HG02642 (cell line): ENCODE measurements around the gene AFF3.

Experiments used
- ATAC-seq: cut with Tn5 transposase; IDR thresholded peaks from one replicate; pipeline ENCODE4 v1.9.1; 2021; ENCODE audit warnings: mild to moderate bottlenecking; ENCODE audit not compliant: unreplicated experiment, poor library complexity

AFF3 gene

GRCh38 chr2:99851089-99851488 is 291.3 kb downstream of the AFF3 start:
- no peak for ATAC-seq

DNA sequence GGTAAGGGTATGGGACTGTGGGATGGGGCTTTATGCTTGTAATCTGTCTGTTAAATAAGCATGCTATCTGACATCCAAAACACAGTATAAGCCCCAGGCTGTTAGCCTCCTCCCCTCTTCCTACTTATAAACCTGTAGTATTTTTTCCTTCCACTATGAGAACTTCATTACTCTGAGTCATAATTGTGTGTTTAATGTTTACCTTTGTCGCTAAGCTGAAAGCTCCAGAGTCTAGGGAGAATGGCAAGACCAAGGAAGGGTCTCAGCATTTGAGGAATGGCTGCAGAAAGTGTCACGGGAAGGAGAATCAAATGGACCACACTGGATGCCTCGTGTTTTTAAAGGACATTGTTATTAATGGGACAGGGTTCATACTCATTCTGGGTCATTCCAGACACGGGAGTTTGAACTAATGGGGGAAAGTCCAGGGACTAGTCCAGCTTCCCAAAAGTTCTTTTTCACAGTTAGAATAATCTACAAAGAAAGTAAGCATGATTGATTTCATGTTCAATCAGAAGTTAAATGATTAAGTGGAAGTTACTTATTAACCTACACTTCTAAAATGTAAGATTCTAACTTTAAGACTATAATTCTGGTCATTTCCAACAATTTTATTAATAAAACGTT is 292.2 kb downstream of the AFF3 start:
- ATAC-seq = no peak

- no peak for ATAC-seq
Observed at GRCh38 chr2:99846462-99847107, 295.8 kb downstream of the AFF3 start.

DNA sequence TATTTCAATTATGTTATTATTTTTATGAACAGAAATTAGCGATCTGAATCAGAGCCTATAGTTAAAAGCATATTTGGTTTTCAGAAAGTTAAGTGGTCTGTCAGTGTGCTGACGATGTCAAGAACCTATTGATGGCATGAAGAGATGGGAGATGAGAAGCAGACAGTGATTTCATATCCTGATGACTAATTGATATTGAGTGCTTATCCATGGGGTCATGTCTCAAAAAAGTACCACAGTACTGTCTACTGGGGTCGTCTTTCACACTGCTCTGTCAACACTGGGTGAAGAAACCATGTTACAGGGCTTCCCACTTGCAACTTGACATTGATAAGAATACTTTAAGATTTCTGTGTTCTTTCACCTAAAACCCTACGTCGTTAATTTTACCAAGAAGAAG is 297.1 kb downstream of the AFF3 start:
- ATAC-seq = no peak

DNA sequence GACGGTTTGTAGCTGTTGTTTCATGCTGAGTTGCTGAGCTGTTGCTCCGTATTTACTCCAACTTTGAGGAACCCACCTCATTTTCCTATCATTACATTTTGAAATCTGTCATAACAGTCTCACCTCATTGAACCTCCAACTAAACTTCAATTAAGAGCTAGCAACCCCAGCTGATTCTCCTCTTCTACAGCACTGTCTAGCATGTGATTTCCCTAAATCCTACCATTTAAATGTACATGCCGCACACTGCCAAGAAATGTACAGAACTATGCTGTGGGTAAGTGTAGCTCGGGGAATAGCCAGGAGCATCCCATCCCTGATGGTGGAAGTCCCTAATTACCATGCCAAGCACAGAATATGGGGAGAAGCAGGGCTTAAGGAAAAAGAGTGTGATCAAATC is 299.9 kb downstream of the AFF3 start:
- ATAC-seq = no peak

DNA sequence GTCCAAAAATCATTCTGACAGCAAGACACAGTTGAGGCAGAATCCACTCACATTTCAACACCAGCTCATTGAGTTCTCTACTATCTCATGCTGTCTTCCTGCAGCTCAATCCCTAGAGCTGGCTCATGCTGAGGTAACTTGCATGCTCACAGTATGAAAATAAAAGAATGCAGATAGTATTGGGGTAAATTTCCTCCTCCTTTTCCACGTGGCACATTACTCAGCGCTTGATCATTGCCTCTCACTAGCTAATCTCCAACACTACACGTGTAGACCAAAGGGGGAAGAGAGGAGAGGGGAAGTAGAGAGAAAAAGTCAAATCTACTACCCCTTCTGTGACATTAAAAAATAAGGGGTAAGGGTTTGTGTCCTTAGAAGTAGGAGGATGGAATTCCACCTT is 300.6 kb downstream of the AFF3 start:
- ATAC-seq = no peak

DNA sequence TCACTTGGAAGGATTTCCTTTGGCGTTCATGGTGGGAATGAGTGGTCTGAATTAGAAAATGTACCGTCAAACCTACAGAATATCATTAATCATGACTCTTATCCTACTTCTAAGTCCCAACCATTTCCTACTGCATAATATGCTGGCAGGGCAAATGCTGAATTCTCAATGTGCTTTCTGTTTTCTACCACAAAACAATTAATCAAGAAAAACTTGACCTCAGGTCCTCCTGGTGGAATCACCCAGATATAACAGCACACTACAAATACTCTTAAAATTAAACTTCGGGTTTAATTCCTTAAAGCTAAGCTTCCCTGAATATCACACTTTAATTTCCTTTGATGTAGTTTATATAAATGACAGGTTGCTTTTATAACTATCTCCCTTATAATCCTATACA is 301.6 kb downstream of the AFF3 start:
- ATAC-seq = no peak

DNA sequence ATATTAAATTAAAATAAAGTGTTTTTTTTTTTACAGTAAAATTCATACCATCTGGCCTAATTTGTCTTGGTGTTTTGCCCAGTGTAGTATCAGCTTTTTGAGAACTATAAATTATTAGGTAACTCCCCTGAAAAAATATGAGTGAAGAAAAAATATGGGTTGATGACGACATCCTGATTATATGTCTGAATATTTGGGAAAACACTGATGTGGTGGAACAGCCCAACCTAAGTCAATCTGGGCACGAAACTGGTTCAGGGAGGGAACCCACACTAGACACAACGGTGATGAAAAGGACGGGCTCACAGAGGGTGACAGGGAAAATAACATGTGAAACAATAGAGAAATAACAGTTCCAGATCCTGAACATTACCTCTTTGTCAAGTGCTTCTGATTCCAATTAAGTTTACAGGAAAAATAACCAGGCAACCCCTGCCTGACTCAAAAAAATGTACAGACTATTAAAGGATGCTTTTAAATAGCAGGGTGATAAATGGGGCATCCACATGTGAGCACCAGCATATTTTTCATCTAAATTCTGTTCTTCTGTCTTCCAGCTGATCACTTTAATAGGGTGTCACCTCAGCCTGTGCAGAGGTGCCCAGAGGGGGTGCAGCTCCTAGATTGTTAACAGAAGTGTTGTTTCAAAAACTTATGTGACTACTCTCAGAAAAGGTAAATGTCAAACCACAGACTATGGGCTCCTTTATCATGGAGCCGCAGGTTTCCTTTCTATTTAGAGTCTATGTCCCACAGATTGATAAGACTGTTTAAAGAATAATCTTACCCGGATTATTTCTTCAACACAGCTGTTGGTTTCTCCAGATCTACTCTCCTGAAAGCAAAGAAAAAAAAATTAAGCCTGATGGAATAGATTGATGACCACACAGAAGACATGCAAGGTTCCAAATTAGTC is 305.4 kb downstream of the AFF3 start:
- no peak for ATAC-seq

- ATAC-seq = no peak
Observed at GRCh38 chr2:99834426-99834825, 308.0 kb downstream of the AFF3 start.

DNA sequence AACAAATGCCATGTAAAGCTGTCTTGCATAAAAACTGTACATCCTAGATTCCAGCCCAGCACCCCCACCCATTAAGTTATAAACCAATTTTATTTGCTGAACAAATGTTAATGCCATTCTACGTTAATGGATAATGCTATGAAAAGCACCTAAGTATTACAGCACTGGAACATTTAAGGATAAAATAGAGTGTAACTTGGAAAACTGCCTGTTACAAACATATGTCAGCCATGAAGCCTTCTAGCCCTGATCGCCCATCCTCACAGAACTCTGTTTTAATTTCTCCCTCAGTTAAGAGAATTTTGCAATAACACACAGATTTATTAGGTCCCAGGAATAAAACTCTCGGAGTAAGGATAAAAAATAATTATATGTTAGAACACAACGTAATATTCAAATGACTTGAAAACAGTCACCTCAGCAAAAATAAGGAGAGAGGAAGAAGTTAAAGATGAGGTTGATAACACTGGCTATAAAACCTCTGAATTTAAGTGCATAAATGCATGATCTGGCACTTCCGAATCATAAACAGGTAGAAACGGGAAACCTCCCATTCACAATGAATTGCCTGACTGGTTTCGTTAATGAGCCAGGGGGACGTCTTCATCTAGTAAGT is 308.7 kb downstream of the AFF3 start:
- no peak for ATAC-seq

DNA sequence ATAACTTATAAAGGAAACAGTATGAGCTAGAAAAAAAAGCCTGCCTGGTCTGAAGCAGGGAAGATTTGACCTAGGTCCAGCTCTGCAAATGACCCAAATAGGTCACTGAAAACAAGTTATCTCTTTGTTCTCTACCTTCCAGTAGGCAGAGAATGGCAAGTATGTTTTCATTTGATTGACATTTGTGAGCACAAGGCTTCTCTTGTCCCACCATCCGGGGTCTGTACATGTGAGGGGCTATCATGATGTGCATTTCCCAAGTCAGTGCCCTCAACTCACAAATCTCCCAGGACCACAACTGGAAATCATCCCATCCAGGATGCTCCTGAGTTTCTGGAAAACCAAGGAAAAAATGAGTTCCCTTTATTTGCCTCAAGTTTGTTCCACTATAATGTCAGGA is 309.5 kb downstream of the AFF3 start:
- ATAC-seq = no peak

GRCh38 chr2:99831772-99832171 is 310.6 kb downstream of the AFF3 start:
- ATAC-seq = no peak

GRCh38 chr2:99827296-99827999 is 314.9 kb downstream of the AFF3 start:
- ATAC-seq = no peak

DNA sequence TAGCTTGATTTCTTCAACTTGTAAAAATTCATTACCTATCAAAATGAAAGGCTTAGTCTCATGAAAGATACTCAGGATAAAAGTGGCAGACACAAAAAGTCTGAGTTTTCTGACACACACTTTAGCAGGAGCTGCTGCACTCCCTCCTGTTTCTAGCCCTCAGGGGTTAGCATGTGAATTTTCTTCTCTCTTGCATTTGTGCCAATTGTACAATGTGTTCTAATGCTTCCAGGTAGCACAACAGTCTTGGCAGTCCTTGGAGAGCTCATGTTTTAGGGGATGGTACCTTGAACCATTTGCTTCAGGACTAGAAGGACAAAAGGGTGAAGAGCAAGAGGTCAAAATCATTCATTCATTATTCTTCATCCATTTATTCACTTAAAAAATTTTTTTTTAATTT is 316.8 kb downstream of the AFF3 start:
- ATAC-seq = no peak

DNA sequence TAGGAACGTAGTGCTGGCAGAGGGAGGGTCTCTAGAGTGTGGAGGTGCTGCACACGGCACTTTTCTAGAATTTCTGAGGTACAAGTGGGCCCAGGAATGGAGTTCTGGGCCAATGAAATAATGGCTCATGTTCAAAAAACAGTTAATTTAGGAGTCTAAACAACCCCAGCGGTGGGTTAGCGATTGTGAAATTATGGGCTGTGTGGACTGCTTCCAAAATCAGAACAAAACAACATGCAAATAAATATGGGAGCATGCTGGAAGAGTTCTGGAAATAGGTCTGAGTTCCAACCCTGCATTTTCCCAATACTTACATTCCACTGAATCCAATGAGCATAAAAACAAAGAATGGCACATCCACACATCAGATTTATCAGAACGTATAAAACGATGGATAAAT is 317.6 kb downstream of the AFF3 start:
- ATAC-seq = no peak

DNA sequence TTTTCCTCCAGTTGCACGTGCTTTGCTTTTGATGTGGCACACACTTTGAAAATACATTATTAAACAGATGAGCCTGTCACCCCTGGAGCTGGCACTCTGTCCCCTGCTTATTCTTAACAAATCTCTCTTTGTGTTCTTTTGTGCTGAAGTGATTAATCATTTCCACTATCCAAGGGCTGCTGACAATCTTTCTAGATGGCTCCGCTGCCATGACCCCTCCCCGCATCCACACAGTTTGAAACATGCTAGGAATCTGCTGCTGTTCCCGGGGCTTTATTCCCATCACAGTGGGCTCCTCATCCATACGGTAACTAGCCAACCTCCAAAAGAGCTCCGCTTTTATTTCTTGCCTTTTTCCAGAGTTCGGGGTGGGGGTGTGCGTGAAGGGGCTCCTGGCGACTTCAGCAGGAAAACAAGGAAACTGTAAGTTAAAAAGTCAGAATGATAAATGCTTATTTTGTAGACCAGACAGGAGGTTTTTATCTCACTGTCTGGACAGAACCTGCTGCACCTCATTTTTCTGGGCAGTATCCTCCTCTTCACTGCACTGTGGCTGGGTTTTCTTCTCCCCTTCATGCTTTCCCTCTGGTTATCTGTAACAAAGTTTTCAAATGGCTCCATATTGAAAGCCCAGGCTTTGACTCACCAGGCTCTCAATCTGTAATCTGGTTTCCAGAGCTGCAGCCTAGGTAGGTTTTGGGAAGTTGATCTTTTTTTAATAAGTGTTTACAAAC is 319.7 kb downstream of the AFF3 start:
- no peak for ATAC-seq

DNA sequence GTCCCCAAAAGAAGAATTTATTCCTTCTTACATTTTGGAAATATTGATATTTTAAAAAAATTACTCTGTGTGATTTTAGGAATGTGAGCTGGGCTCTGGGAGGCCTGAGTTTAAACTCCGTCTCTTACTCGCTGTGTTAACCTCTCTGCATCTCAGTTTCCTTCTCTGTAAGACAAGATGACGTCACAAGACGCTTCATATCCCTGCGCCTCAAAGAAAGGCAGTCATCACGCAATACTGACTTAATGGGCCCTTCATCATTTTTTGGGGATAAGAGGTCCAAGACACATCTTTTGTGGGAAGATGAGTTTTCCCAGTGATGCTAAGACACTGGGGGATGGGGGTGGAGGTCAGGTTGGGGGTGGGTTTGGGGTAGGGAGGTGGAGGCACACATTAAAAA is 320.4 kb downstream of the AFF3 start:
- no peak for ATAC-seq

- ATAC-seq = no peak
Observed at GRCh38 chr2:99821572-99821971, 320.8 kb downstream of the AFF3 start.

DNA sequence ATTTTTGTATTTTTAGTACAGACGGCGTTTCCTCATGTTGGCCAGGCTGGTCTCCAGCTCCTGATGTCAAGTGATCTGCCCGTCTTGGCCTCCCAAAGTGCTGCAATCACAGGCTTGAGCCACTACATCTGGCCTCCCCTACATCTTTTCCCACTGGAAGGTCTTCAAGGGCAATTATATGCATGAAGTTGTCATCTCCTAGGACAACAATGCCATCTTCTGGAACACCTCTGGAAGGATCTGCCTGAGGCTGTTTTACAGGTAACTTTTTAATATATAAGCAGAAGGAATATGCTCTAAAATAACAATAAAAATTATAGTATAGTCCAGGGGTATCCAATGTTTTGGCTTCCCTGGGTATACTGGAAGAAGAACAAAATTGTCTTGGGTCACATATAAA is 321.4 kb downstream of the AFF3 start:
- no peak for ATAC-seq

- ATAC-seq = no peak
Observed at GRCh38 chr2:99819766-99820165, 322.6 kb downstream of the AFF3 start.
